Mammary epithelial cell (primary cell): Measurements from ENCODE around the gene GFOD1.

Experiments used
- EZH2 ChIP-seq: IDR thresholded peaks from 2 replicates; pipeline ENCODE4 v1.6.1; 2012; ENCODE audit warnings: low read length, inconsistent platforms, borderline replicate concordance
- TF ChIP-seq, protein P1 (sequence below), 2 donors: IDR thresholded peaks in 1 of 2; conservative IDR thresholded peaks in 1 of 2; 2 replicates each; pipeline ENCODE4 v1.5.1; 2011 to 2012; ENCODE audit warnings: inconsistent platforms in 2 of 2, low read length in 2 of 2, mild to moderate bottlenecking in 2 of 2, control low read depth in 1 of 2, low read depth in 1 of 2; ENCODE audit not compliant: insufficient read depth in 1 of 2; ENCODE audit errors: extremely low read depth in 1 of 2

- TF ChIP-seq, protein P1, sequence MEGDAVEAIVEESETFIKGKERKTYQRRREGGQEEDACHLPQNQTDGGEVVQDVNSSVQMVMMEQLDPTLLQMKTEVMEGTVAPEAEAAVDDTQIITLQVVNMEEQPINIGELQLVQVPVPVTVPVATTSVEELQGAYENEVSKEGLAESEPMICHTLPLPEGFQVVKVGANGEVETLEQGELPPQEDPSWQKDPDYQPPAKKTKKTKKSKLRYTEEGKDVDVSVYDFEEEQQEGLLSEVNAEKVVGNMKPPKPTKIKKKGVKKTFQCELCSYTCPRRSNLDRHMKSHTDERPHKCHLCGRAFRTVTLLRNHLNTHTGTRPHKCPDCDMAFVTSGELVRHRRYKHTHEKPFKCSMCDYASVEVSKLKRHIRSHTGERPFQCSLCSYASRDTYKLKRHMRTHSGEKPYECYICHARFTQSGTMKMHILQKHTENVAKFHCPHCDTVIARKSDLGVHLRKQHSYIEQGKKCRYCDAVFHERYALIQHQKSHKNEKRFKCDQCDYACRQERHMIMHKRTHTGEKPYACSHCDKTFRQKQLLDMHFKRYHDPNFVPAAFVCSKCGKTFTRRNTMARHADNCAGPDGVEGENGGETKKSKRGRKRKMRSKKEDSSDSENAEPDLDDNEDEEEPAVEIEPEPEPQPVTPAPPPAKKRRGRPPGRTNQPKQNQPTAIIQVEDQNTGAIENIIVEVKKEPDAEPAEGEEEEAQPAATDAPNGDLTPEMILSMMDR (conservative IDR thresholded peaks at IDR 0.05 in 1 of 2, IDR thresholded peaks at IDR 0.05 in 1 of 2; ENCODE audit: extremely low read depth in 1 of 2, insufficient read depth in 1 of 2, low read depth in 1 of 2, low read length in 2 of 2): no peak
- no peak for TF ChIP-seq EZH2
These were observed 67.1 kb downstream of the GFOD1 start for GRCh38 chr6:13420269-13420668.
